GM08714 (cell line): Measurements from ENCODE around the gene CADM1.

Experiments
- H3K4me3 ChIP-seq: fragments of 200-500 bp; sonication (Bioruptor generic); 2 replicates; pipeline ENCODE4 v1.5.1; 2014; ENCODE audit warnings: mild to moderate bottlenecking, low read length, inconsistent platforms
- ZNF274 ChIP-seq: IDR thresholded peaks from 2 replicates; pipeline ENCODE4 v1.6.1; 2012; ENCODE audit warnings: mild to moderate bottlenecking, low read depth, low read length

CADM1 gene

GRCh38 chr11:115193914-115194801 is 310.1 kb downstream of the CADM1 start:
- H3K4me3 ChIP-seq, result no peak overlapping the region
- no peak for TF ChIP-seq ZNF274

- no peak for TF ChIP-seq ZNF274
These were observed 312.5 kb downstream of the CADM1 start for GRCh38 chr11:115191761-115192160.

GRCh38 chr11:115190196-115190595 is 314.0 kb downstream of the CADM1 start:
- H3K4me3 ChIP-seq, result no peak overlapping the region
- TF ChIP-seq ZNF274, result no peak

More at GRCh38 chr11:115191761-115192160, 312.5 kb downstream of the CADM1 start:
- no peak overlapping the region for H3K4me3 ChIP-seq

- H3K4me3 ChIP-seq, result no peak overlapping the region
- TF ChIP-seq ZNF274, result no peak
These were observed 315.3 kb downstream of the CADM1 start for GRCh38 chr11:115188898-115189278.

DNA sequence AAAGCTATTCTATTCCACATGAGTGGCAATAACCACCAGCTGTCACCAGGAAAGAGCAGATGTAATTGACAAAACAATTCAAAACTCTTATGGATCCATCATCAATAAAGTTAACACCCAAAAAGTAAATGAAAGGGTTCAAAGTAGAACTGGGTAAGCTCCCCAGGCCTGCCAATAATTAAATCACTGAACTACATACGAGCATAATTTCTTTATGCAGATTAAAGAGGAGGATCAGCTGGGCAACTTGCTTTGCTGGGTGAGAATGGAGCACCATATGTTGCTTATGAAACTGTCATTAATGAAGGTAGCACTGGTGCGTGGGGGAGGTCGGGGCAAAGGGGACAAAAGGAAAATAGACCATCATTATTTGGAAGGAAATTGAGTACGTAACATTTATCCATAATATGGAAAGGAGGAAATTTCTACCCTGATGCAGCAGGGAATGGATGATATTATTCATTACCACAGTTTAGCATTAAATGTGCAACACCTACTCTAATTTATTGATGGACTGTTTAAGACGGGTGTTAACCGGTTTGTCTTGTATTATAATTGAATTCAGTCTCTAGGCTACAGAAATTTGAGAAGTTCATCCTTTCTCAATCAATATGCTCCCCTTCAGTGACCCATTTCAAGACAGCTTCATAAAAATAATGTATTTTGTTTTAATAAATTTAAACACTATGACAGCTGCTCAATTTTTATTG is 315.9 kb downstream of the CADM1 start:
- H3K4me3 ChIP-seq, result no peak overlapping the region
- no peak for TF ChIP-seq ZNF274

GRCh38 chr11:115185931-115186330 is 318.3 kb downstream of the CADM1 start:
- TF ChIP-seq ZNF274, result no peak
- no peak overlapping the region for H3K4me3 ChIP-seq

DNA sequence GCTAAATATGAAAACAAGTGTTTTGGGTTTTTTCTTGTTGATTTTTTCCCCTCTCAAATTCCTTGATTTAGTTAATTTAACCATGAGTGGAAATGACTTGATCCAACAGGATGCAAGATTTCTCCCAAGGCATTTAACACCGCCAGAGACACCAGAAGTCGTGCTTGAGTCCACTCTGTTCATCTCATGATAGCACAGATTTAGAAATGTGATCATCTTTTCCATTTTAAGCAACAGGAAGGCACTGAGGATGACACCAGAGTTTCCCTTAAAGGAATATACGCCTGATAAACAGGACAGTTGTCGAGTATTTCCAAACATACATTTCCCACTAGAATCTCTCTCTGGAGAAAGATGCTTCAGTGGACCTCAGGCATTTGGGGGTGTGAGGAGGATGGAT is 318.7 kb downstream of the CADM1 start:
- no peak for TF ChIP-seq ZNF274
- H3K4me3 ChIP-seq, result no peak overlapping the region

DNA sequence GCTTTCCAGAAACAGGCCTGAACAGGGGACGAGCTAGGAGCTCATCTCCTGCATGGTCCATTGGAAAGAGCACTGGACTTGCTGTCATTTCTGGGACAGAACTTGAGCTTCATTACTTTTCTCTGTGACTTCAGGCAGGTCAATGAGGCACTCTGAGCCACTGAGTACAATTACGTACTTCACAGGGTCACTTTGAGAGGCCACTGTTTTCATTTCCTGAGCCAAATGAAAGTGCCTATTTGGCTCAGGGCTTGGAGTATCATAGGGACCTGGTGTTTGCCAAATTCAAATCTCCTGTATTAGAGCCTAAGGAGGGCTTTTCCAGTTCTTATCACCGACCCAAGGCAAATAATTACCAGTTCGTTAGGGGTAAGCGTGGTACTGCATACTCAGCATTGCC is 319.3 kb downstream of the CADM1 start:
- no peak for TF ChIP-seq ZNF274
- H3K4me3 ChIP-seq, result no peak overlapping the region

GRCh38 chr11:115183830-115184229 is 320.4 kb downstream of the CADM1 start:
- no peak for TF ChIP-seq ZNF274

GRCh38 chr11:115183136-115183535 is 321.1 kb downstream of the CADM1 start:
- no peak overlapping the region for H3K4me3 ChIP-seq
- TF ChIP-seq ZNF274, result no peak

More at GRCh38 chr11:115183830-115184229, 320.4 kb downstream of the CADM1 start:
- H3K4me3 ChIP-seq, result no peak overlapping the region

GRCh38 chr11:115182282-115182955 is 321.8 kb downstream of the CADM1 start:
- TF ChIP-seq ZNF274, result no peak
- H3K4me3 ChIP-seq, result no peak overlapping the region

- H3K4me3 ChIP-seq, result no peak overlapping the region
- TF ChIP-seq ZNF274, result no peak
These were observed 322.7 kb downstream of the CADM1 start for GRCh38 chr11:115181538-115181937.

DNA sequence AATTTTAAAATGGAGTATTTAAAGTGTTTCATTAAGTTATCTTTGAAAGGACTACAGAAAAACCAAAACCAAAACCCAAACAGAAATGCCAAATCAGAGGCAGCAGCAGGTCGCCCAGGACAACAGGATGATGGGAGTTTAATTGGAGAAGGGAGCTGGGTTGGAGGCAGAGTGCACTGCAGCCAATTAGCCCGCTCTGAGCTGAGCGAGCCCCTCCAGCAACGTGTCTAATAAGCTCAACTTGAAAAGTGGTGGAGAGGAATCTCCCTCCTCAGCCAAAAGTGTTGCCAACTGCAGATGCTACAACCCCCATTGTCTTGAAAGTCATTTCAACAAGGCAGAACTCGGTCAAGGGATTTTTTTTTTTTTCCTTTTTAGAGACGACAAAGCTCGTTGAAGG is 323.9 kb downstream of the CADM1 start:
- no peak for TF ChIP-seq ZNF274
- no peak overlapping the region for H3K4me3 ChIP-seq

DNA sequence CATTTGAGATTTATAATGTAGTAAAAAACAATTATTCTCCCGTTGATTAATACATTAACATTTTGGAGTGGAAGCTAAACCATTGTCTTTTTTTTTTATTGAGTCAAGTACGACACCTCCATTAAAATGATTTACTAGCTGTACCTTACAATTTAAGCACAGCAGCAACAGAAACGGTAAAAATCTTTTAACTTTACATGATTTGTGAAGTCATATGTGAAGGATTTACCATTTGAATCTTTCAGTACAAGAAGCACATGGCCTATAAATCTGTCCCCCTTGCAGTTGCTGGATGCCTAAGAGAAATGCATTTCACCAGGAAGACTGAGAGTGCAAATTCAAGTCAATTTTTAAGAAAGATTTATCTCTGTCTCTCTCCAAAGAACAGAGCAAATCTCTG is 324.6 kb downstream of the CADM1 start:
- no peak overlapping the region for H3K4me3 ChIP-seq
- TF ChIP-seq ZNF274, result no peak

GRCh38 chr11:115178705-115179104 is 325.5 kb downstream of the CADM1 start:
- H3K4me3 ChIP-seq, result no peak overlapping the region
- no peak for TF ChIP-seq ZNF274

DNA sequence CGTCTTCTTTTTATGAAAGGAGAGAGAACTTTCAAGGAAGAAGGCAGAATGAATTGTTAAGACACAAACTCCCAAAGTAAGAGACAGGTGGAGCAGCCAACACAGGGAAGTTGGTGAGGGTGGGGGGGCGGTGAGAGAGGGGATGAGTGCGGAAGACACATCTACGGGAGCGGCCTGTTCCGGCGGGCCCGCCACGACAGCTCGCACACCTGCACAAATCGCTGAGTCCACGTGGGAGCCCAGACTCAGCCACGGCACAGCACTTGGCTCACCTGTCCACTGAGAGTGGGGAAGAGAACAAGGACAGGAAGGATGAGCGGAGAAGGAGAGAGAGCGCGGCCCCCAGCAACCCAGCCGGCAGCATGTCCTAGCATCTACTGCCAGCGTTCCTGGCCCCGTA is 331.1 kb downstream of the CADM1 start:
- TF ChIP-seq ZNF274, result no peak
- H3K4me3 ChIP-seq, result no peak overlapping the region
